Astrocyte (in vitro differentiated cells and primary cell): ENCODE results near the gene CAMP. TPM values are rescaled to one million over a fixed set of nuclear protein-coding genes. Genes with fewer than 3 reads are reported as not detected.
A peak's percentile ranks its signal among the peaks of the same experiment; 100 is the strongest.

Experiments
- DNase-seq: peaks from one replicate; pipeline ENCODE4 v3.0.0-alpha.2; 2010; ENCODE audit warnings: low read depth
- FAIRE-seq: peaks from 2 replicates; lab custom pipeline; 2011; peaks lifted over from hg19 to GRCh38; lab: Jason Lieb, UNC
- H2AFZ ChIP-seq: 2 replicates; pipeline ENCODE4 v1.6.0; 2012; ENCODE audit warnings: low read depth, low read length, inconsistent platforms
- H3K27ac ChIP-seq: 2 replicates; pipeline ENCODE4 v1.5.1; 2011; ENCODE audit warnings: low read depth, low read length, inconsistent platforms
- H3K27me3 ChIP-seq: 2 replicates; pipeline ENCODE4 v1.6.0; 2011; ENCODE audit warnings: low read length, inconsistent platforms; ENCODE audit not compliant: insufficient read depth
- H3K36me3 ChIP-seq: 2 replicates; pipeline ENCODE4 v1.5.1; 2011; ENCODE audit warnings: low read length, inconsistent platforms; ENCODE audit not compliant: insufficient read depth
- H3K4me1 ChIP-seq: 2 replicates; pipeline ENCODE4 v1.5.1; 2011; ENCODE audit warnings: low read length, inconsistent platforms; ENCODE audit not compliant: insufficient read depth
- H3K4me2 ChIP-seq: 2 replicates; pipeline ENCODE4 v1.6.0; 2012; ENCODE audit warnings: low read length, inconsistent platforms
- H3K4me3 ChIP-seq: 2 replicates; pipeline ENCODE4 v1.5.1; 2011; ENCODE audit warnings: low read depth, mild to moderate bottlenecking, low read length, inconsistent platforms; ENCODE audit not compliant: insufficient read depth
- H3K79me2 ChIP-seq: 2 replicates; pipeline ENCODE4 v1.6.0; 2012; ENCODE audit warnings: mild to moderate bottlenecking, low read length, inconsistent platforms; ENCODE audit not compliant: insufficient read depth
- H3K9ac ChIP-seq: 2 replicates; pipeline ENCODE4 v1.6.0; 2012; ENCODE audit warnings: mild to moderate bottlenecking, low read length, inconsistent platforms
- H3K9me3 ChIP-seq: 2 replicates; pipeline ENCODE4 v1.5.1; 2012; ENCODE audit warnings: low read depth, mild to moderate bottlenecking, low read length, inconsistent platforms; ENCODE audit not compliant: insufficient read depth
- H4K20me1 ChIP-seq: 2 replicates; pipeline ENCODE4 v1.6.0; 2012; ENCODE audit warnings: low read length, inconsistent platforms; ENCODE audit not compliant: insufficient read depth
- H3K27ac Mint-ChIP-seq: one replicate; pipeline ENCODE4 v1.8.0; 2021; ENCODE audit warnings: mild to moderate bottlenecking, mixed read lengths; ENCODE audit not compliant: unreplicated experiment
- H3K27me3 Mint-ChIP-seq: one replicate; pipeline ENCODE4 v1.8.0; 2021; ENCODE audit warnings: low read depth, mixed read lengths; ENCODE audit not compliant: unreplicated experiment
- H3K36me3 Mint-ChIP-seq: one replicate; pipeline ENCODE4 v1.8.0; 2021; ENCODE audit warnings: low read depth, mixed read lengths; ENCODE audit not compliant: unreplicated experiment
- H3K4me1 Mint-ChIP-seq: one replicate; pipeline ENCODE4 v1.8.0; 2021; ENCODE audit warnings: low read depth, mixed read lengths; ENCODE audit not compliant: unreplicated experiment
- H3K4me3 Mint-ChIP-seq: one replicate; pipeline ENCODE4 v1.8.0; 2021; ENCODE audit warnings: mild to moderate bottlenecking, moderate library complexity, mixed read lengths; ENCODE audit not compliant: unreplicated experiment
- H3K9me3 Mint-ChIP-seq: one replicate; pipeline ENCODE4 v1.8.0; 2021; ENCODE audit warnings: mild to moderate bottlenecking, mixed read lengths; ENCODE audit not compliant: unreplicated experiment
- EZH2 ChIP-seq: IDR thresholded peaks from 2 replicates; pipeline ENCODE4 v1.6.1; 2012; ENCODE audit warnings: mild to moderate bottlenecking, low read length, inconsistent platforms; ENCODE audit not compliant: insufficient read depth
- total RNA-seq: library from RNA; stranded (reverse); gene quantifications from 2 replicates; pipeline ENCODE4 v1.2.1, GENCODE V29; 2021
- TF ChIP-seq, protein P1 (sequence below): IDR thresholded peaks from 2 replicates; pipeline ENCODE4 v1.5.1; 2011; ENCODE audit warnings: low read depth, mild to moderate bottlenecking, inconsistent platforms, low read length, moderate library complexity; ENCODE audit not compliant: insufficient read depth

The CAMP gene
- total RNA-seq, 1 donor from 2014 or later, result not detected

DNA sequence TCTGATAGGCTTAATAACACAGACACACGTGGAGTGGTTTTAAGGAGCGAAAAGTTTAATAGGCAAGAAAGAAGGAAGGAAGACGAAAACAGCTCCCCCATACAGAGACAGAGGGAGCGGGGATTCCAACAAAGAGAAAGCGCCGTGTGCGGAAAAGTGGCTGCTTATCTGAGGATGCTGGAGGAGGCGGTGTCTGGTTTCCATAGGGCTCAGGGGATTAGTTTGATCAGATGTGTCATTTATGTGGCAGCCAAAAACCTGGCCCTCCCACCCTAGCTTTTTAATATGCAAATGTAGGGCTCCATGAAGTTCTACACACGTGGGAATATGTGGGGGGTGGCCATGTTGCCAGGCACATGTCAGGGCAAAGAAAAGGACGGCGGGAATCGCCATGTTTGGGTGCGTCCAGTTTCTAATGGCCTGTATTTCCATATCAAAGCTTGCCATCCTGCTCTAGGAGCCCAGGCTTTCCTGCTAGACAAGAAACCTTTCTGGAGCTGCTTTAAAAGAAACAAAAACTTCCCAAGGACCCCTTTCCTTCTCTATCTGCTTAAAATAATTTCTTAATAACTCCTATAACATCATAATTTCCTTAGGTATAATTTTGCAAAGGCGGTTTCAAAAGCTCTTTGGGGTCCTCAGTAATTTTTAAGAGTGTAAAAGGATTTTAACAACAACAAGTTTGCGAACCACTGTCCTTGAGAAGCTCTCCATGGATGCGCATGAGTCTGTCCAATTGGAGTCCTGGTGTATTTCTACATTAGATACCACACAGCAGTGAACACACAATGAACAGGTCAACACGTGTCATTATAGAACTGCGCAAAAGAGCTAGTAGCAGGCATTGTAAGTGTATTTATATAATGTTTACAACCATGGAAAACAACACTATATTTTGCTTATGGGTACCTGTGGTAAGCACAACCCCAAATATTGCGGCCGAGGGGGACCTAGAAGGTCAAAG lies 17.0 kb downstream of the CAMP start:
- peak overlapping the region; percentile 62 for H3K27ac Mint-ChIP-seq
- H4K20me1 ChIP-seq, result no peaks in the 10 kb centered on the region
- TF ChIP-seq, protein P1, sequence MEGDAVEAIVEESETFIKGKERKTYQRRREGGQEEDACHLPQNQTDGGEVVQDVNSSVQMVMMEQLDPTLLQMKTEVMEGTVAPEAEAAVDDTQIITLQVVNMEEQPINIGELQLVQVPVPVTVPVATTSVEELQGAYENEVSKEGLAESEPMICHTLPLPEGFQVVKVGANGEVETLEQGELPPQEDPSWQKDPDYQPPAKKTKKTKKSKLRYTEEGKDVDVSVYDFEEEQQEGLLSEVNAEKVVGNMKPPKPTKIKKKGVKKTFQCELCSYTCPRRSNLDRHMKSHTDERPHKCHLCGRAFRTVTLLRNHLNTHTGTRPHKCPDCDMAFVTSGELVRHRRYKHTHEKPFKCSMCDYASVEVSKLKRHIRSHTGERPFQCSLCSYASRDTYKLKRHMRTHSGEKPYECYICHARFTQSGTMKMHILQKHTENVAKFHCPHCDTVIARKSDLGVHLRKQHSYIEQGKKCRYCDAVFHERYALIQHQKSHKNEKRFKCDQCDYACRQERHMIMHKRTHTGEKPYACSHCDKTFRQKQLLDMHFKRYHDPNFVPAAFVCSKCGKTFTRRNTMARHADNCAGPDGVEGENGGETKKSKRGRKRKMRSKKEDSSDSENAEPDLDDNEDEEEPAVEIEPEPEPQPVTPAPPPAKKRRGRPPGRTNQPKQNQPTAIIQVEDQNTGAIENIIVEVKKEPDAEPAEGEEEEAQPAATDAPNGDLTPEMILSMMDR, result no peak
- TF ChIP-seq EZH2, result no peak
- no peaks in the 10 kb centered on the region for H3K27me3 ChIP-seq
- H3K4me1 Mint-ChIP-seq, result no peaks in the 10 kb centered on the region
- no peaks in the 10 kb centered on the region for H3K9me3 ChIP-seq
- FAIRE-seq, result no peak
- H3K27ac ChIP-seq, result no peak overlapping the region
- H3K36me3 Mint-ChIP-seq, result no peaks in the 10 kb centered on the region
- peak overlapping the region; percentile 80 for H3K9ac ChIP-seq
- peak overlapping the region; percentile 92 for H2AFZ ChIP-seq
- H3K36me3 ChIP-seq, result no peaks in the 10 kb centered on the region
- H3K4me3 ChIP-seq, result peak overlapping the region; percentile 85
- H3K4me3 Mint-ChIP-seq, result peak overlapping the region; percentile 92
- DNase-seq, result no peak
- H3K4me2 ChIP-seq, result peak overlapping the region; percentile 83
- no peaks in the 10 kb centered on the region for H3K27me3 Mint-ChIP-seq
- no peaks in the 10 kb centered on the region for H3K4me1 ChIP-seq
- H3K9me3 Mint-ChIP-seq, result no peaks in the 10 kb centered on the region
- no peaks in the 10 kb centered on the region for H3K79me2 ChIP-seq

DNA sequence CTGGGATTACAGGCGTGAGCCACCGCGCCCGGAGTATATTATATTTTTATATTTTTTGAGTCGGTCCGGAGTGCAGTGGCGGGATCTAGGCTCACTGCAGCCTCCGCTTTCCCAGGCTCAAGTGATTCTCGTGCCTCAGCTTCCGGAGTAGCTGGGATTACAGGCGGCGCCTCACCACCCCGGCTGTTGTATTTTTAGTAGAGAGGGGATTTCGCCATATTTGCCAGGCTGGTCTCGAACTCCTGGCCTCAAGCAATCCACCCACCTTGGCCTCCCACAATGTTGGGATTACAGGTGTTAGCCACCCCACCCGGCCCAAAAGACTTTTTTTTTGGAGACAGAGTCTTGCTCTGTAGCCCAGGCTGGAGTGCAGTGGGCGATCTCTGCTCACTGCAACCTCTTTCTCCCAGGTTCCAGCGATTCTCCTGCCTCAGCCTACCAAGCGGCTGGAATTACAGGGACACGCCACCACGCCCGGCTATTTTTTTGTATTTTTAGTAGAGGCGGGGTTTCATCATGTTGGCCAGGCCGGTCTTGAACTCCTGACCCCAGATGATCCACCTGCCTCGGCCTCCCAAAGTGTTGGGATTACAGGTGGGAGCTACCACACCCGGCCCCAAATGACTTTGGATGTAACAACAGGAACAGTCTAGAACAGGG lies 18.6 kb downstream of the CAMP start:
- FAIRE-seq (no peak), DNase-seq (no peak)
- no peaks in the 10 kb centered on the region for H3K36me3 ChIP-seq
- Mint-ChIP-seq H3K27me3 (no peaks in the 10 kb centered on the region), H3K27ac (no peak overlapping the region), H3K4me1 (no peaks in the 10 kb centered on the region), H3K36me3 (no peaks in the 10 kb centered on the region), H3K9me3 (no peaks in the 10 kb centered on the region), H3K4me3 (peak overlapping the region; percentile 92)
- no peaks in the 10 kb centered on the region for H3K9me3 ChIP-seq
- H2AFZ ChIP-seq, result peak overlapping the region; percentile 92
- H3K27me3 ChIP-seq, result no peaks in the 10 kb centered on the region
- H3K4me1 ChIP-seq, result no peaks in the 10 kb centered on the region
- H3K79me2 ChIP-seq, result no peaks in the 10 kb centered on the region
- no peaks in the 10 kb centered on the region for H4K20me1 ChIP-seq
- no peak overlapping the region for H3K27ac ChIP-seq
- peak overlapping the region; percentile 83 for H3K4me2 ChIP-seq
- no peak for TF ChIP-seq EZH2
- TF ChIP-seq, protein P1, result no peak
- H3K4me3 ChIP-seq, result peak overlapping the region; percentile 85
- peak overlapping the region; percentile 80 for H3K9ac ChIP-seq
